Measurements from ENCODE around the gene SP3.

DNA sequence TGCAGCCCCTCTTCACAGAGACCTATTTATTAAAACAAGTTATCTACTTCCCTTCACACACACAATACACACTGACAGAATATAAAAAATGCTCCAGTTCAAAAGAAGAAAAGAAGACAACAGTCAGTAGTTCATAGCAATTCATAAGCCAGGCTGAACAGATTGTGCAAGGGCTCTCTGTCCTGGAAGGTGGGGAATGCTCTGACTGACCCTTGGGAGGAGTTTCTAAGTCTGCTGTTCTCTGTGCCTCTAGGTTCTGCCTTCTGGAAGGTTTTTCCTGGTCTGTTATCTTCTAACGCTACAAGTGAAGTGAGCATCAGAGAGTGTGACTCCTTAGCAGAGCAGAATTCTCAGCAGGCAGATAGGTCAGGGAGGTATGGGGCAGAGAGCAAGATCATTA is 35.7 kb downstream of the SP3 start:
- no peak for TF ChIP-seq POLR2A (IDR thresholded peaks at IDR 0.05; ENCODE audit: extremely low read depth, insufficient read length)
- TF ChIP-seq, protein P1, sequence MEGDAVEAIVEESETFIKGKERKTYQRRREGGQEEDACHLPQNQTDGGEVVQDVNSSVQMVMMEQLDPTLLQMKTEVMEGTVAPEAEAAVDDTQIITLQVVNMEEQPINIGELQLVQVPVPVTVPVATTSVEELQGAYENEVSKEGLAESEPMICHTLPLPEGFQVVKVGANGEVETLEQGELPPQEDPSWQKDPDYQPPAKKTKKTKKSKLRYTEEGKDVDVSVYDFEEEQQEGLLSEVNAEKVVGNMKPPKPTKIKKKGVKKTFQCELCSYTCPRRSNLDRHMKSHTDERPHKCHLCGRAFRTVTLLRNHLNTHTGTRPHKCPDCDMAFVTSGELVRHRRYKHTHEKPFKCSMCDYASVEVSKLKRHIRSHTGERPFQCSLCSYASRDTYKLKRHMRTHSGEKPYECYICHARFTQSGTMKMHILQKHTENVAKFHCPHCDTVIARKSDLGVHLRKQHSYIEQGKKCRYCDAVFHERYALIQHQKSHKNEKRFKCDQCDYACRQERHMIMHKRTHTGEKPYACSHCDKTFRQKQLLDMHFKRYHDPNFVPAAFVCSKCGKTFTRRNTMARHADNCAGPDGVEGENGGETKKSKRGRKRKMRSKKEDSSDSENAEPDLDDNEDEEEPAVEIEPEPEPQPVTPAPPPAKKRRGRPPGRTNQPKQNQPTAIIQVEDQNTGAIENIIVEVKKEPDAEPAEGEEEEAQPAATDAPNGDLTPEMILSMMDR (IDR thresholded peaks at IDR 0.05; ENCODE audit: low read depth, low read length) = no peak
- TF ChIP-seq, protein P2, sequence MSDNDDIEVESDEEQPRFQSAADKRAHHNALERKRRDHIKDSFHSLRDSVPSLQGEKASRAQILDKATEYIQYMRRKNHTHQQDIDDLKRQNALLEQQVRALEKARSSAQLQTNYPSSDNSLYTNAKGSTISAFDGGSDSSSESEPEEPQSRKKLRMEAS (IDR thresholded peaks at IDR 0.05; ENCODE audit: low read depth, low read length) = no peak
